IPS-18c (cell line): ENCODE measurements around the gene TMEM41A.

Experiments
- H3K4me3 ChIP-seq: 2 replicates; pipeline ENCODE4 v1.7.0; 2013; ENCODE audit warnings: low read depth, mild to moderate bottlenecking, low read length, moderate library complexity; ENCODE audit not compliant: insufficient read depth
- H3K9me3 ChIP-seq: one replicate; pipeline ENCODE4 v1.6.1; 2013; ENCODE audit warnings: mild to moderate bottlenecking, low read length, moderate library complexity; ENCODE audit not compliant: control insufficient read depth, insufficient read depth

Gene TMEM41A

GRCh38 chr3:185498503-185499396, at the start of gene TMEM41A:
Gene TMEM41A, minus strand, starts transcription at chr3:185499035. Its CDS starts 74 bp downstream, at chr3:185498961.
- Histone ChIP-seq H3K9me3 (peaks cover 2% of the 10 kb centered on the region), H3K4me3 (peak within 1 kb of the TSS; percentile 99)

GRCh38 chr3:185540695-185541094, 41.9 kb upstream of the TMEM41A start:
- Histone ChIP-seq H3K9me3 (no peaks in the 10 kb centered on the region), H3K4me3 (no peak overlapping the region; the same call in 1 of the 2 replicates)

GRCh38 chr3:185539934-185540333, 41.1 kb upstream of the TMEM41A start:
- Histone ChIP-seq H3K9me3 (no peaks in the 10 kb centered on the region), H3K4me3 (no peak overlapping the region)

GRCh38 chr3:185537369-185537970, 38.6 kb upstream of the TMEM41A start:
- no peaks in the 10 kb centered on the region for H3K9me3 ChIP-seq
- no peak overlapping the region for H3K4me3 ChIP-seq

GRCh38 chr3:185534511-185534910, 35.7 kb upstream of the TMEM41A start:
- Histone ChIP-seq H3K4me3 (no peak overlapping the region), H3K9me3 (no peaks in the 10 kb centered on the region)

- no peak overlapping the region for H3K4me3 ChIP-seq
- no peaks in the 10 kb centered on the region for H3K9me3 ChIP-seq
These were observed 34.1 kb upstream of the TMEM41A start for GRCh38 chr3:185532901-185533300.

- H3K4me3 ChIP-seq: no peak overlapping the region
- no peaks in the 10 kb centered on the region for H3K9me3 ChIP-seq
These were observed 32.0 kb upstream of the TMEM41A start for GRCh38 chr3:185530856-185531255.

GRCh38 chr3:185528532-185528931, 29.7 kb upstream of the TMEM41A start:
- H3K9me3 ChIP-seq: no peaks in the 10 kb centered on the region
- H3K4me3 ChIP-seq: no peak overlapping the region

GRCh38 chr3:185527364-185527763, 28.5 kb upstream of the TMEM41A start:
- Histone ChIP-seq H3K4me3 (no peak overlapping the region), H3K9me3 (no peaks in the 10 kb centered on the region)

GRCh38 chr3:185526349-185526951, 27.6 kb upstream of the TMEM41A start:
- no peaks in the 10 kb centered on the region for H3K9me3 ChIP-seq
- H3K4me3 ChIP-seq: no peak overlapping the region

GRCh38 chr3:185521349-185522138, 22.7 kb upstream of the TMEM41A start:
- H3K4me3 ChIP-seq: no peak overlapping the region
- H3K9me3 ChIP-seq: no peaks in the 10 kb centered on the region

- no peaks in the 10 kb centered on the region for H3K9me3 ChIP-seq
- H3K4me3 ChIP-seq: no peak overlapping the region
These were observed 20.2 kb upstream of the TMEM41A start for GRCh38 chr3:185519021-185519420.

GRCh38 chr3:185517387-185518130, 18.7 kb upstream of the TMEM41A start:
- no peaks in the 10 kb centered on the region for H3K9me3 ChIP-seq
- no peak overlapping the region for H3K4me3 ChIP-seq

- Histone ChIP-seq H3K4me3 (no peak overlapping the region), H3K9me3 (no peaks in the 10 kb centered on the region)
These were observed 12.9 kb upstream of the TMEM41A start for GRCh38 chr3:185511711-185512110.

- H3K9me3 ChIP-seq: no peaks in the 10 kb centered on the region
These were observed 9.6 kb upstream of the TMEM41A start for GRCh38 chr3:185508335-185508991.

GRCh38 chr3:185507883-185508282, 9.0 kb upstream of the TMEM41A start:
- no peak overlapping the region for H3K4me3 ChIP-seq
- H3K9me3 ChIP-seq: no peaks in the 10 kb centered on the region

More at GRCh38 chr3:185508335-185508991, 9.6 kb upstream of the TMEM41A start:
- no peak overlapping the region for H3K4me3 ChIP-seq
